Immature natural killer cell (primary cell): Measurements from ENCODE around the gene ACYP2. TPM values are rescaled to one million over a fixed set of nuclear protein-coding genes. Genes with fewer than 3 reads are reported as not detected.
A peak's percentile ranks its signal among the peaks of the same experiment; 100 is the strongest.

Experiments
- DNase-seq, 3 donors: peaks; one replicate each; pipeline ENCODE4 v3.0.0; 2022; ENCODE audit warnings: mixed read lengths in 1 of 3
- H3K27ac Mint-ChIP-seq, 6 donors: one replicate each; pipeline ENCODE4 v1.8.0; 2020; ENCODE audit warnings: mixed read lengths in 6 of 6, mild to moderate bottlenecking in 5 of 6, inconsistent platforms in 4 of 6, moderate library complexity in 3 of 6
- H3K27me3 Mint-ChIP-seq, 3 donors: one replicate each; pipeline ENCODE4 v1.8.0; 2020 to 2021; ENCODE audit warnings: low read depth in 3 of 3, mild to moderate bottlenecking in 3 of 3, mixed read lengths in 3 of 3, moderate library complexity in 3 of 3, inconsistent platforms in 1 of 3
- H3K36me3 Mint-ChIP-seq, 3 donors: one replicate each; pipeline ENCODE4 v1.8.0; 2020; ENCODE audit warnings: mixed read lengths in 3 of 3, inconsistent platforms in 2 of 3, mild to moderate bottlenecking in 2 of 3
- H3K4me1 Mint-ChIP-seq, 2 donors: one replicate each; pipeline ENCODE4 v1.8.0; 2020; ENCODE audit warnings: inconsistent platforms in 2 of 2, mild to moderate bottlenecking in 2 of 2, mixed read lengths in 2 of 2, moderate library complexity in 1 of 2
- H3K4me3 Mint-ChIP-seq, 5 donors: one replicate each; pipeline ENCODE4 v1.8.0; 2020; ENCODE audit warnings: mild to moderate bottlenecking in 5 of 5, mixed read lengths in 5 of 5, inconsistent platforms in 3 of 5, moderate library complexity in 3 of 5
- H3K9me3 Mint-ChIP-seq, 6 donors: one replicate each; pipeline ENCODE4 v1.8.0; 2020; ENCODE audit warnings: mild to moderate bottlenecking in 6 of 6, mixed read lengths in 6 of 6, inconsistent platforms in 4 of 6, moderate library complexity in 3 of 6
- polyA plus RNA-seq, 3 donors: library from polyadenylated mRNA; unstranded; fragments of 300-500 nt; fragmentation: Illumina TruSeq; gene quantifications; one replicate each; pipeline ENCODE4 v1.2.3, GENCODE V29; 2021

Gene ACYP2
- polyA plus RNA-seq, 3 donors from 2014 or later = 18.8 to 20.0 (median 19.6) TPM

DNA sequence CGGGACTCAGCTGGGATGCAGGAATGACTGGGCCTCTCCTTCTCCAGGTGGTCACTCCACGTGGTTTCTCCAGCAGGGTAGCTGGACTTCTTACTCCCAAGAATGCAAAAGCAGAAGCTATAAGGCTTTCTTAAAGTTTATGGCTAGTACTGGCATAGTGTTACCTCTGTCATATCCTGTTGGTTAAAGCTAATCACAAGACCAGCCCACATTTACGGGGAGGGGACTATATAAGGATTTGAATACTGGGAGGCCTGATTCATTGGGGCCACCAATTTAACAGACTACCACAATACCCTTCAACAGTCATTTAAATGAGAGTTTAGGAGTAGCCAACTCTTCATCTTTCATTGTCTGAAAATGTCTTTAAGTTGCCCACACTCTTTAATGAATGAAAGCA is 235.0 kb downstream of the ACYP2 start:
- Mint-ChIP-seq H3K4me1 (no peaks in the 10 kb centered on the region), H3K36me3 (peaks cover 0 to 2% (median 0%) of the 10 kb centered on the region in 3 donors), H3K9me3 (peaks cover 0 to 2% (median 0%) of the 10 kb centered on the region in 6 donors), H3K27me3 (peaks cover 2 to 5% (median 5%) of the 10 kb centered on the region in 3 donors), H3K27ac (no peak overlapping the region), H3K4me3 (no peak overlapping the region)
- DNase-seq = peak in 1 of 3 donors; percentile 5

DNA sequence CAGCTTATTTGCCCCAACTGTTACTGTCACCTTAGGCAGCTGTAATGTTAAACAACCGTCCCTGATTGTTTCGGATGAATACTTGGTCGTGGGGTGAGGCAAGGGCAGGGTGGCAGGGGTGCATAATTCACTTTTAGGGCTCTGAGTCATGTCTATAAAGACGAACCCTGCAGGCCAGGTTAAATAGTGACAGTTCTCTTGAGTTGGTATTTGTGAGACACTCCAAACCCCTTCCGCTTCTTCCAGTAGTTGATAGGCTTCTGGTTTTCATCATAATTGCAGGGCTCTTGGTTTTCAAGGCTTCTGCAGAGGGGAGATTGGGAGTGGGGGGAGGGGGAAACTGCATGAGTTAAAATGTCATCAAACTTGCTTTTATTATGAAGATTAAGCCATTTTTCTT is 237.8 kb downstream of the ACYP2 start:
- Mint-ChIP-seq H3K4me1 (no peaks in the 10 kb centered on the region), H3K4me3 (no peak overlapping the region), H3K27me3 (peaks cover 0 to 10% (median 2%) of the 10 kb centered on the region in 3 donors), H3K36me3 (peaks cover 0 to 3% (median 0%) of the 10 kb centered on the region in 3 donors), H3K9me3 (peaks cover 0 to 2% (median 0%) of the 10 kb centered on the region in 6 donors), H3K27ac (no peak overlapping the region)
- DNase-seq = no peak

Other genes with a start within 250 kb of the ACYP2 start
- gene PSME4, start 144.6 kb upstream of the ACYP2 start, polyA plus RNA-seq = 1 to 10 TPM; 1.8 to 8.8 (median 4.2) TPM
- gene TSPYL6, start 140.6 kb downstream of the ACYP2 start, polyA plus RNA-seq = not detected